ENCODE data around the gene GCH1.
"Not testable (repeated sequence)": the region's sequence is repeated elsewhere in the genome, so short reads cannot be mapped to it uniquely, and the experiment has no call there.

The GCH1 gene

DNA sequence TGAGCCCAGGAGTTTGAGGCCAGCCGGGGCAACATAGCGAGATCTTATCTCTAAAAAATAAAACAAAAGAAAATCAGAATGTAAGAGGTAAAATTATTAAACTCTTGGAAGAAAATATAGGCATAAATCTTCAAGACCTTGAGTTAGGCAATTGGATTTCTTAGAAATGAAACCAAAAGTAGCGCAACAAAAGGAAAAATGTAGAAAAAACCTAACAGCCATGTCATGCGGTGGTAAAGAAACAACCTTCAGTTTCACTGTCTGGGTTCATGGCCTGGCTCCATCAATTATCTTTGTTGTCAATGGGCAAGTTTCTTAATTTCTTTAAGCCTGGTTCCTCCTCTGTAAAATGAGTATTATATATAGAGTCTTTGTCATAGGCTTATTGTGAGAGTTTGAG is 5.6 kb upstream of the GCH1 start:
- DNase-seq (ENCODE audit: low read depth), result no peak

DNA sequence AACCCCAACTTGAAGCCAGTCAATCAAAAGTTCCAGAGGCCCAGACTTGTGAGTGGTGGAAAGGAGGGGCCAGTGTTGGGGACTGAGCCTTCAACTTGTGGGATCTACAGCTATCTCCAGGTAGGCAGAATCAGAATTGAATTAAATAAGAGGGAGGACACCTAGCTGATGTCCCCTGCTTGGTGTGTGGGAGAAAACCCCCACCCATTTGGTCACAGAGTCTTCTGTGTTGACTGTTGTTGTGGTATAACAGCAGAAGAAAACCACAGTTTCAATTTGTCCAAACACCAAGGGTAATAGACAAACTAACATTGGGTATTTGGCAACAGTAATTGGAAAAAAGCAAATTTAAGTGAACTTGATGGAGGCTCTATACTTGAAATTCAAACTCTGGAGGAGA is 3.4 kb upstream of the GCH1 start:
- no peak for DNase-seq (ENCODE audit: low read depth)

DNA sequence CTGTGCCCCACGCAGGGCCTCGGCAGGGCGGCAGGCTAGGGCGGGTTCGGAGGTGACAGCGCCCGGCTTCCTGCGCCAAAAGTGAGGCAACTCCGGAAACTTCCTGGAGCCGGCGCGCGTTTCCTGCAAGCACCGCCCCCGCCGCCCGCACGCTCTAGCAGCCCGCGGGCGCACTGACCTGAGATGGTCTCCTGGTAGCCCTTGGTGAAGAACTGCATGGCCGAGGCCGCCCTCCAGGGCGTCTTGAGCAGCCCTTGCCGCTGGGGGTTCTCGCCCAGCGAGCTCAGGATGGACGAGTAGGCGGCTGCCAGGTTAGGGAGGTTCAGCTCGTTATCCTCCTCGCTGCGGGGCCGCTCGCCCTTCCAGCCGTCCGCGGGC is 494 bp downstream of the GCH1 start:
- peak; percentile 53 for DNase-seq (ENCODE audit: low read depth)

DNA sequence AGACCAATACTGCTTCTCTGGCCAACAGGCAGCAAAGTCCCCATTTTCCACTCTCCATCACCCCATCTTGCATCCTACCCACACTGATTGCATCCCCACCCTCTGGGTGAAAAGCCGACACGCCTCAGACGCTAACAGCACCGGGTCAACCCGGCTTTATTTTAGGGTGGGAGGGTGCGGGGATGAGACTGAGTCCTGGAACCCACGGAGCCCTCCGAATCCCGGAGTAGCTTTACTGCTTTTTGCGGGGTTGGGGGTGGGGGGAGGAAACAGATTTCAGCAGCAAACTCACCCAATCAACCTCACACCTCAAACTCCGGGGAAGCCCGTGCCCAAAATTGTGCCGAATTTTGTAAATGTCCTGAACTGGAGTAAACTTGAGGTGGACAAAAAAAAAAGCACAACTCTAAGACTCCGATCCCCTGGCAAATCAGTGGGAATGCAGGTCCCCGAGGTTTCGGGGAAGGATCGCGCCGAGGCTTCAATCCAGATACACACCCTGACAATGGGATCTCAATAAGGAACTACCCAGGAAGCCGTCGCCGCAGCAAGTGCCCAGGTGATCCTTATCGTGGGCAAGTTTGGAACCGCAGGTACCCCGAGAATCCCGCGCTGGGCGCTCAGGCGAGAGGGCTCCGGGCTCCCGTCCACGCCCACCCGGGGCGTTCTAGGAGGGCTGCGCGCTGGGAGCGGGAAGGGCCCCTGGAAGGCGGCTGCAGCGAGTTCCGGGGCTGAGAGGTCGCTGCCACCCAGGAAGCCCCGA is 1.1 kb downstream of the GCH1 start:
- no peak for DNase-seq (ENCODE audit: low read depth)

DNA sequence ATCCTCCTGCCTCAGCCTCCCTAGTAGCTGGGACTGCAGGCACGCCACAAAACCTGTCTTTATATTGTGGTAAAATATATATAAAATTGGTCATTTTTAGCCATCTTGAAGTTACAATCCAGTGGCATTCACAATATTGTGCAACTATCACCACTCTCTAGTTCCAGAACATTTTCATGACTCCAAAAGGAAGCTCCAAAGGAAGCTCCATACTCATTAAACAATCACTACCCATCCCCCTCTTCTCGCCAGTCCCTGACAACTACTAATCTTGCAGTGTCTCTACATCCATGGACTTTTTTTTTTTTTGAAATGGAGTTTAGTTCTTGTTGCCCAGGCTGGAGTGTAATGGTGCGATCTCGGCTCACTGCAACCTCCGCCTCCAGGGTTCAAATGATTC is 3.1 kb downstream of the GCH1 start:
- no peak for DNase-seq (ENCODE audit: low read depth)

DNA sequence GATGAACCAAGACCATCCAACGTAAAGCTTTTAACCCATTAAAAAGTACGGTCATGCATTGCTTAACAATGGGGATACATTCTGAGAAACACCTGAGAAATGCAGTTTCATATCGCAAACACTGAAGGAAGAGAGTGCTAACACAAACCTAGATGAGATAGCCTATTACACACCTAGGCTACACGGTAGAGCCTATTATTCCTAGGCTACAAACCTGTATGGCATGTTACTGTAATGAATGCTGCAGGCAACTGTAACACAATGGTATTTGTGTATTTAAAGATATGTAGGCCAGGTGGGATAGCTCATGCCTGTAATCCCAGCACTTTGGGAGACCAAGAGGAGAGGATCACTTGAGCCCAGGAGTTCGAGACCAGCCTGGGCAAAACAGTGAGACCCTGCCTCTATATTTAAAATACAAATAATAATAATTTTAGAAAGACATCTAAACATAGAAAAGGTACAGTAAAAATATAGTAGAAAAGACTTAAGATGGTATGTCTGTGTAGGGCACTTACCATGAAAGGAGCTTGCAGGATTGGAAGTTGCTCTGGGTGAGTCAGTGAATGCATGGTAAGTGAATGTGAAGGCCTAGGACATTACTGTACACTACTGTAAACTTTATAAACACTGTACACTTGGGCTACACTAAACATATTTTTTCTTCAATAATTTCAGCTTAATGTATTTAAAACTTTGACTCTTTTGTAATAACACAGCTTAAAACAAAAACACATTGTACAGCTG is 4.6 kb downstream of the GCH1 start:
- not testable (repeated sequence) for DNase-seq (ENCODE audit: low read depth)

DNA sequence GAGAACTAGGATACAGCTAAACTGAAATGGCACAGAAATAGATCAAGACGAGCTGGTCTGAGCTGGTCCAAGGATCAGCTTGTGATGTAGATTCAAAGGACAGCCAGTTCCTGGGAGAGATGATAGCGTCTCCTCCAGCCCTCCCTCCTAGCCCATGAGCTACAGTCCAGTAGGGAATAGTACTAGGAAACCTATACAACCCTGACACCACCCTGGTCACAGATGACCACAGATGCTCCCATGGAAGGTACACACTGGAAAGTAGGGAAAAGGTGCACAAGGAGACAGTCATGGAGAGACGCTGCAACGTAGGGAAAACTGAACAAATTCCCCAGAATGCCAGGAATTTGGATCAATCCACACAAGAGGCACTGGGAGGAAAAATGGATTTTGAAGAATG is 6.9 kb downstream of the GCH1 start:
- no peak for DNase-seq (ENCODE audit: low read depth)

DNA sequence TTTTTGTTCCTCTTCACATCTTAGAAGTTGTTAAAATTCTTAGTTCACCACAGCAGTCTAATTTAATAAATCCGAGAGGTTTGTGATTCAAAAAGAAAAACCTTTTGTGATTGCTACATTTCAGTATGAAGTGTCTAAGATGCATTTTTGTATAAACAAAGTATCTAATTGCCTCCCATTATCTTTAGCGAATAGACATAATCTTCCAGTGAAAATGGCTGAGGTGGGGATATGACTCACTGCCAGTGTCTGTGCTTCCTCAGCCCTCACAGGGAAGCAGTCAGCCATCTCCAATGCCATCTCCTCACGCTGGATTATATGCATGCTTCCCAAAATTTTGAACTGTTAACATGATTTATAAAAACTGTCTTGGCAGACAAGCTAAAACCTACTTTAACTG is 7.6 kb downstream of the GCH1 start:
- DNase-seq (ENCODE audit: low read depth), result no peak

DNA sequence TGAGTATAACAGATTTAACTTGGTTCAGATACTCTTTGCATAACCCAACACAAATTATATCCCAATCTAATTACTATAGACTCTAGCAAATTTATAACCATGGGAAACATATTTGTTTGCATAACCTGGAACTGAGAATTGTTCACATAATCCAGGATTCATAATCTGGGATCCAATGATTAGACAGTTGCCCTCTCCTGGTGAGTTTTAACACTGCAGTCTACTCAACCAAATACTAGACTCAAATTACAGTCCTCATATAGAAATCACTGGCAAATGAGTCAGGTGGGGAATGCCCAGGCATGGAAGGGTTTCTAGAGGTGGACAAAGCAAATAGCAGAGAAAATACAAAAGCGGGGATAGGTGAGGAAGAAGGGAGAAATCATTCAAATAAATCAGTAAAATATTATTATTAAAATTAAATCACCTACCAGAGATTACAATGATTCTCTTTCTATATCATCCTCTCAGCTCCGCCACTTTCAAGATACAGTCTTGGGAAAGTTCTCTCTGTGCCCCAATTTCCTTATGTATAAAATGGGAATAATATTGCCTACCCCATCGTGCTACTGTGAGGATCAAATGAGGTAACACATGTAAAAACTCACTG is 9.4 kb downstream of the GCH1 start:
- no peak for DNase-seq (ENCODE audit: low read depth)

DNA sequence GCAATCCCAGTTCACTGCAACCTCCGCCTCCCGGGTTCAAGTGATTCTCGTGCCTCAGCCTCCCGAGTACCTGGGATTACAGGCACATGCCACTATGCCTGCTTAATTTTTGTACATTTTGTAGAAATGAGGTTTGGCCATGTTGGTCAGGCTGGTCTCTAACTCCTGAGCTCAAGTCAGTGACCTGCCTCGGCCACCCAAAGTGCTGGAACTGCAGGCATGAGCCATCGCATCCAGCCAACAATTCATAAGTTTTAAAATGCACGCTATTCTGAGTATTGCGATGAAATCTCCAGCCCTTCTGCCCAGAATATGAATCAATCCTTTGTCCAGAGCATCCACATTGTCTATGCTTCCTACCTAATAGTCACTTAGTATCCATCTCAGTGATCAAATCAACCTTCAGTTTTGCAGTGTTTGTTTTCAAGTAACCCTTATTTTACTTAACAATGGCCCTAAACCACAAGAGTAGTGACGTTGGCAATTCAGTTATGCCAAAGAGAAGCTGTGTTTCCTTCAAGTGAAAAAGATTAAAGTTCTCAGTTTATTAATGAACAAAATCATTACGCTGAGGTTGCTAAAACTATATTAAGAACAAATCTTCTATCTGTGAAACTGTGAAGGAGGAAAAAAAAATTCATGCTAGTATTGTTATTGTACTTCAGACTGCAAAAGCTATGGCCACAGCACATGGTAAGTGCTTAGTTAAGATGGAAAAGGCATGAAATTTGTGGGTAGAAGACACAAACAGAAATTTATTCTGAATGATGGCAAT is 11.0 kb downstream of the GCH1 start:
- DNase-seq (ENCODE audit: low read depth), result no peak

DNA sequence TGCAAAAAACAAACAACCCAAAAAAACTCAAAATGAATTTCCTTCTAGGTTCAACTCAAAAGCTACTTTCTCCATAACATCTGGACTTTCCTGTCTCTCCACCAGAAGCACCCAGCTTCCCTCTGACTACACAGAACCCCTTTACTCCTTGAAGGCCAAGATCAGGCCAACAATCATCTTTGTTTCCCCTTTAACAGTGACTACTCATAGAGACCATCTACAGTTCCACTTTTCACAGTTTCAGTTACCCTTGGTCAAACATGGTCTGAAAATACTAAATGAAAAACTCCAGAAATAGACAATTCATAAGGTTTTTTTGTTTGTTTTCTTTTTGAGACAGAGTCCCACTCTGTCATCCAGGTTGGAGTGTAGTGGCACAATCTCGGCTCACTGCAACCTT is 11.8 kb downstream of the GCH1 start:
- no peak for DNase-seq (ENCODE audit: low read depth)

DNA sequence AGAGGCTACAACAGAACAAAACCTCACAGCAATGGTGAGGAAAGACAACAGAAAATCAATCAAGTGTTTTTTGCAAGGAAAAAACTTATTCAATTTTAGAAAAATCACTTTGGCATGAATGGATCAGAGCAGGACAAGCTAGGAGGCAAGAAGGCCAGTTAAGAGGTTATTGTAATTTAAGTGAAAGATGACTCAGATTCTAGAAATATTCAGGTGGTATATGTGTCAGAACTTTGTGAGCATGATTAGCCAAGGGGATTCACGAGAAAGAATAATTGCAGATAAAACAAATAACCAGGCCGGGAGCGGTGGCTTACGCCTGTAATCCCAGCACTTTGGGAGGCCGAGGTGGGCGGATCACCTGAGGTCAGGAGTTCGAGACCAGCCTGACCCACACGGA is 12.7 kb downstream of the GCH1 start:
- no peak for DNase-seq (ENCODE audit: low read depth)

DNA sequence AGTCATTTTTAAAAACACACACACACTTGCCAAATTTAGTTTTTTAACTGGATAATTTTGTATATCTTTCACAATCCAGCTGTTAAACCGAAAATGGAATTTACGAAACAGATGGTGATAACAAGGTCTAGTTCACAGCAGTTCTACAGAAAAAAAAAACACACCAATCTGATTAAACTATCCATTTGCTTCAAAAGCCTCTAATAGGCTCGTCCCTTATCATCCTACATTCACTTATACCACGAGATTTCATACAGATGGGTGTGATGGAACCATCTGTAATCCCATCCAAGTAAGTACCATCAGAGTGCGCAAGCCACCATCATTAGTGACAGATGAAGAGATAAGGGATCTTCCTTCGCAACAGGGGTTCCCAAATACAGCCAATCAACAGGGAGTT is 20.1 kb downstream of the GCH1 start:
- DNase-seq (ENCODE audit: low read depth), result no peak

DNA sequence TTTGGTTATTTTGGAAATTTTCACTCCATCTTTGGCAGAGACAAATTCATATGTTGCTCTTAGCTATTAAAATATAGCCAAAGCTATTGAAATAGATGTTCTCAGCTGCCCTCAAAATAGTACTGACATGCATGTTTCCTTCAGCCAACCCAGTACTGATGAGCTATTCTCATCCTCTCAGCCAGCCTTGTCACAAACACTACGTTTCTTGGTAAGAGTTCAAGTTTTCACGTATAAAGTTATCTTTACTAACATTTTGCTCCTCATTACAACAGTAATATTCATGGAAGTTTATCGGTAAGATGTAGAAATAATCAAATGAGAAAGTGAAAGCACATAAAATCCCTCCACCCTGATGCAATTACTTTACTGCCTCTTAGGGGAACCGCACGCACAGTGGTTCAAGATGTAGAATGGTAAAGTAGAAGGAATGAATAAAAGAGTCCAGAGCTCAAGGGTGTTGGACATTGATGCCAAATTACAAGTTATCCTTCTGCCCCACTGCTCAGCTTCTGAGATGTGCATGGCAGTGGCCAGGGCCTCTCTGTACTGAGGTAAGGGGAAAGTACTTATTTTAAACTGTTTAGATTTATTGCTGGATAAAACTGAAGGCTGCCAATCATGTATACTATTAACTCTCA is 20.7 kb downstream of the GCH1 start:
- DNase-seq (ENCODE audit: low read depth), result no peak

DNA sequence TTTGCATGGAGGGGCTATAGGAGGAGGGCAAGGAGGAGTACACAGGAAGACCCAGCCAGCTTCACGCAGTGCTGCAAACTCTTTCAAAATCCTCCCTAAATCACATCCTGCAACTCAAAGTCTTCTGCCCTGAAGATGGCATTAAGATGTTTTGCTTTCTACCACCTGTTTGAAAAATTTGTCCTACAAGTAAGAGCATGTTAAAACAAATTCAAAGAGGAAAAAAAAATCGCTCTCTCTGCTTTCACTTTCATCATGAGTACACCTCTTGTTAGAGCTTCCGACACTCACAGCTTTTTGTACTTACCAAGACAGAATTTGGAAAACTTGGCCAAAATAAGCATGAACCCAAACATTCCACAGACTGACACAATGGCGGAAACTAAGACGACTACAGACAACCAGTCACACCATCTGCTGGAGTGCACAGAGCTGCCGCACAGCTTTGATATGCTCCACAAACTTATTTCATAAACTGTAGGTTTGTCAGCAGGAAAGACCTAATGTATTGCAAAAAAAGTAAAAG is 21.3 kb downstream of the GCH1 start:
- DNase-seq (ENCODE audit: low read depth), result no peak

DNA sequence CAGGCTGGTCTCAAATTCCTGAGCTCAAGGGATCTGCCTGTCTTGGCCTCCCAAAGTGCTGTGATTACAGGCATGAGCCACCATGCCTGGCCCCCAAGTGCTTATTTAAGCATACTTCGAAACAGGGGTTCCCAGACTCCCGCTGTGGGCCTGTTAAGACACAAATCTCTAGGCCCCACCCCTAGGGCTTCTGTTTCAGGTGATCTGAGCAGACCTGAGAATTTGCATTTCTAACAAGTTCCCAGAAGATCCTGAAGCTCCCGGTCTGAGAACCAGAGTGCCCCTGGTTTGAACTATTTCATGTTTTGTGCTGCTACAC is 25.0 kb downstream of the GCH1 start:
- no peak for DNase-seq (ENCODE audit: low read depth)

DNA sequence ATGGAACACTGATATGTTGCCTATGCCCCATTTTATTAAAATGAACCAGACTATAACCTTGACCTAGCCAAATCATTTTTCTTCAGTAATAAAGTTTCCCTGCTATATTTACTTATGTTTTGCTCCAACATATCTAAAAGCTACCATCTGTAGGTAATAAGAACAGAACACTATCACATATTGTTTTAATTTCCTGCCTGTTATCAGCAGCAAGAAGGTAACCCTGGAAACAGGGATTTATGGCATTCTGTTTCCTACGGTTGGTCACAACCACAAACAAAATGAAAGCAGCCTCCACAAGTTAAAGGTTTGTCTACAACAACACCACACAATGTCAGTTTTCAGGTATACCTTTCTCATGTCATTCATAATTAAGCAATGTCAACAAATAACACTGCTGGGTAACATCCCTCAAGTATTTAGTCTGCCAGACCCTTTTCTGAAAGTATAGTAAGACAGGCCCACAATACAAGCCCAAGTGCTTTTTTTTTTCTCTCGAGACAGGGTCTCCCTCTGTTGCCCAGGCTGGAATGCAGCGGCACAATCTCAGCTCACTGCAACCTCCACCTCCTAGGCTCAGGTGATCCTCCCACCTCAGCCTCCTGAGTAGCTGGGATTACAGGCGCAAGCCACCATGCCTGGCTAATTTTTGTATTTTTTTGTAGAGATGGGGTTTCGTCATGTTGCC is 25.5 kb downstream of the GCH1 start:
- no peak for DNase-seq (ENCODE audit: low read depth)

DNA sequence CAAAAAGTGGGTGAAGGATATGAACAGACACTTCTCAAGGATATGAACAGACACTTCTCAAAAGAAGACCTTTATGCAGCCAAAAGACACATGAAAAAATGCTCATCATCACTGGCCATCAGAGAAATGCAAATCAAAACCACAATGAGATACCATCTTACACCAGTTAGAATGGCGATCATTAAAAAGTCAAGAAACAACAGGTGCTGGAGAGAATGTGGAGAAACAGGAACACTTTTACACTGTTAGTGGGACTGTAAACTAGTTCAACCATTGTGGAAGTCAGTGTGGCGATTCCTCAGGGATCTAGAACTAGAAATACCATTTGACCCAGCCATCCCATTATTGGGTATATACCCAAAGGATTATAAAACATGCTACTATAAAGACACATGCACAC is 27.0 kb downstream of the GCH1 start:
- DNase-seq (ENCODE audit: low read depth), result not testable (repeated sequence)

DNA sequence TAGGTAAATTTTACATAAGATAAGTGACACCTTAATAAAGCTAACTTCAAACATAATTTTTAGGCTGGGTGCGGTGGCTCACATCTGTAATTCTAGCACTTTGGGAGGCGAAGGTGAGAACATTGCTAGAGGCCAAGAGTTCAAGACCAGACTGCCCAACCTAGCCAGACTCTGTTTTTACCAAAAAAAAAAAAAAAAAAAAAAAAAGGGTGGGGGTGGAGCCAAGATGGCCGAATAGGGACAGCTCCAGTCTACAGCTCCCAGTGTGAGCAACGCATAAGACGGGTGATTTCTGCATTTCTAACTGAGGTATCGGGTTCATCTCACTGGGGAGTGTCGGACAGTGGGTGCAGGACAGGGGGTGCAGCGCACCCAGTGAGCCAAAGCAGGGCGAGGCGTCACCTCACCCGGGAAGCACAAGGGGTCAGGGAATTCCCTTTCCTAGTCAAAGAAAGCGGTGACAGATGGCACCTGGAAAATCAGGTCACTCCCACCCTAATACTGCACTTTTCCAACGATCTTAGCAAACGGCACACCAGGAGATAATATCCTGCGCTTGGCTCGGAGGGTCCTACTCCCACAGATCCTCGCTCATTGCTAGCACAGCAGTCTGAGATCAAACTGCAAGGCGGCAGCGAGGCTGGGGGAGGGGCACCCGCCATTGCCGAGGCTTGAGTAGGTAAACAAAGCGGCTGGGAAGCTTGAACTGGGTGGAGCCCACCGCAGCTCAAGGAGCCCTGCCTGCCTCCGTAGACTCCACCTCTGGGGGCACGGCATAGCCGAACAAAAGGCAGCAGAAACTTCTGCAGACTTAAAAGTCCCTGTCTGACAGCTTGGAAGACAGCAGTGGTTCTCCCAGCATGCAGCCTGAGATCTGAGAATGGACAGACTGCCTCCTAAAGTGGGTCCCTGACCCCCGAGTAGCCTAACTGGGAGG is 32.2 kb downstream of the GCH1 start:
- DNase-seq (ENCODE audit: low read depth), result not testable (repeated sequence)

DNA sequence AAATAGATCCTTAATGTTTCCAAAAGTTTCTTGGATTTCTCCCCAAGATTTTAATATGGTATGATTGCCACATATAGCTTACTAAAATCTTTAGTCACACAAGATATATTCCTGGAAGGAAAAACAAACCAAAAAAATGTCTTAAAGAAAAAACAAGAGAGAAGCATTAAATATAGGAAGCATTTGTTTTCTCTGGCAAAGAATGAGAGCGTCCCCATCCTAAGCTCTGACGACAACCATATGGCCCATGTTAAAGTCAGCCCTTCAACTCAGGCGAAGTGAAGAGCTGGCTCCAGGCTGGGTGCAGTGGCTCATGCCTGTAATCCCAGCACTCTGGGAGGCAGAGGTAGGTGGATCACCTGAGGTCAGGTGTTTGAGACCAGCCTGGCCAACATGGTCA is 35.6 kb downstream of the GCH1 start:
- DNase-seq (ENCODE audit: low read depth), result no peak
